Measurements from ENCODE around the gene LRIT3.

LRIT3 gene

GRCh38 chr4:109847896-109848442 is at the start of gene LRIT3:
LRIT3 (plus strand) TSS chr4:109848107; CDS start chr4:109848202, 95 bp downstream.
- DNase-seq, result no peak

- no peak for DNase-seq
Measured at GRCh38 chr4:109798866-109799265, 49.0 kb upstream of the LRIT3 start.

GRCh38 chr4:109801099-109801789 is 46.7 kb upstream of the LRIT3 start:
- no peak for DNase-seq

DNA sequence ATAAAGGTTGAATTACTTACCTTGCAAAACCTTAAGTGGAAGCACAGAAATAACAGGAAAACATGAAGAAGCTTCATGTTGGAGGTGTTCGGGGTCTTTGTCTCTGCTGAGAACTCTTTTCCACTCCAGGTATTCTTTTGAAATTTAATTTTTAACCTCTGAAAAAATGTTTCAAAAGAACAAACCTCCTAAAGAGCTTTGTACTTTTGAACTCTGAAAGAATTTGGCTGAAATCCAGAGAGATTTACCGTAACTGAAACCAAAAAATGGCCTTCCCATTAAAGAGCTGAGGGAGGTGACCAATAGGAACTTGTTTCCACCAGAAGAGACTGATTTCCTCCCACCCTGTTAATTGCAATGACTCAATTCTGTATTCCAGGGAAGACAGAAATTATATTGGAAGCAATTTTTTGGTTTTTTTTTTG is 46.0 kb upstream of the LRIT3 start, which contains the start of gene CFI:
CFI (minus strand) TSS at position 105 of the 425 bp plus-strand sequence; CDS start at position 77, 28 bp downstream.
- DNase-seq, result no peak

DNA sequence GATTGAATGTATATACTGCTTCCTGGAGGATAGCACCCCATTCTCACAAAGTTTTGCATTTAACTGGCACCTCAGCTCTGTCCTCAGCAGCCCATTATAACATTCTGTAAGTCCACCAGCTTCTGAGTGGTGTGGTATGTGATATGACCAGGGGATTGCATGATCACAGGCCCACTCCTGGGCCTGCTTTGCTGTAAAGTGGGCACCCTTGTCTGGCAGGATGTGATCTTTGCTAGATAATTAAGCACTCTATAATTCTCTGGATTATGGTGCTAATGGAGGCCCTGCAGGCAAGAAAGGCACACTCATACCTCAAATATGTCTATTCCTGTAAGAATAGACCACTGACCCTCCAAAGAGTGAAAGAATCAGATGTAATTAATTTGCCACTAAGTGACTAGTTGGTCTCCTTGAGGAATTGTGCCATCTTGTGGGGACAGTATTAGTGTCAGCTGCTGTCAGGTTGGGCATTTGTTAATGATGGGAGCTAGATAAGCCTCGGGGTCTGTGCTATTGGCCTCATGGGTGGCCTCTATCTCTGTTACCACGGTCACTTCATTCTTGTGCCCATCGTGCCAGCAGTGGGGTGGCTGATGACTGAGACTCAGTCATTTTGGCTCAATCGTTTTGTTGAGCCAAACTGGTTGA is 43.9 kb upstream of the LRIT3 start:
- no peak for DNase-seq

DNA sequence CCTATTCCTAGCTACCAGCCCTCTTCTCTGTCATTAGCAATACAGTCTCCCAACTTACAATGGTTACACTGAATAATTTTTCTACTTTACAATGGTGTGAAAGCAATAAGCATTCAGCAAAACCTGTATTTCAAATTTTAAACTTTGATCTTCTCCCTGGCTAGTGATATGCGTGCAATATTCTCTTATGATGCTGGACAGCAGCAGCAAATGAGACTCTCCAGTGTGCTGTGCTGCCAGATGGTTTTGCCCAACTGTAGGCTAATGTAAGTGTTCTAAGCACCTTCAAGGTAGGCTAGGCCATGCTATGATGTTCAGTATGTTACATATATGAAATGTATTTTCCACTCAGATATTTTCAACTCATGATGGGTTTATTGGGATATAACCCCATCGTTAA is 38.3 kb upstream of the LRIT3 start:
- DNase-seq, result no peak

- DNase-seq, result no peak
Measured at GRCh38 chr4:109810552-109811387, 37.1 kb upstream of the LRIT3 start.

GRCh38 chr4:109811707-109812106 is 36.2 kb upstream of the LRIT3 start:
- DNase-seq, result no peak

DNA sequence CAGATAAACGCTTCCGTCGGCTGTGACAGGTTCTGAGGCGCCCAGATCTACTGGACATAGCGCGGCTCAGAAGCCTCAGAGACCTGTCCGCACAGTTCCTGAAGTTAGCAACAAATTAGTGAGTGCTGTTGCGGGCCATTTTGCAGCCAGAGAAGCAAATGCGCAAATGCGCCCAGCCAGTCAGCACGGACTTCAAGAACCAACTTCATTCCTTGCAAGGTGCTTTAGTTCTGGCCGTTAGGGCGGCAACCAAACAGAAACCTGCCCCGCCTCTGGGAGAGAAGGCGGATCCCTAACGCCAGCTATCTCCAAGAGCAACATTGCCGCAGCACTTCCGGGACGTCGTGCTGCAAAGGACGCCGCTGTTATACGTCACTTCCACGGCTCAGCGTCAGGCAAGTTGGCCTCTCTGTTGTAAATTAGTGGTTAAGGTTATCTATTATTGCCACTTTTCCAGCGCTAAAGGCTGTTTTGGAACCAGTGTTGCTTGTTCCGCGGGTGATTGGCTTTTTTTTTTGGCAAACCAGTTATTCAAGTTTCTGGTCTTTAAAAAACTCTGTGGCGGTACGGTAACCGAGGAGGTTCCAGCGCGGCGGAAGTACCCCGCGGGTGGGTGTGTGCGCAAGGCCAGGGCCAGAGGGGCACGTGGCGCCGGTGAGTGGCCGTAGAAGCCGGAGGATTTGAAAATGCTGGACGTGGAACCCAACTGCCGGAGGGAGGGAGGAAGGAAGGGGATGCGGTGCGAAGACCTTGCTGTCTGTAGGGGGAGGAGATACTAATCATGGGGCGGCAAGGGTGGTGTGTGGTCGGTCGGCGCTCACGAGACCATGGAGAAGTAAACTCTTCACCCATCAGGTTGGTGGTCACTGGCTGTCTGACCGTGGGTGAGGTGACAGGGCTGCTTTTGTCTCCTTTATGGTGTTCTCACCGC is 32.5 kb upstream of the LRIT3 start, which contains the start of gene GAR1:
GAR1 (plus strand) TSS at position 612 of the 931 bp plus-strand sequence. CDS start 403 bp downstream, outside the sequence.
- DNase-seq, result peak; percentile 66

DNA sequence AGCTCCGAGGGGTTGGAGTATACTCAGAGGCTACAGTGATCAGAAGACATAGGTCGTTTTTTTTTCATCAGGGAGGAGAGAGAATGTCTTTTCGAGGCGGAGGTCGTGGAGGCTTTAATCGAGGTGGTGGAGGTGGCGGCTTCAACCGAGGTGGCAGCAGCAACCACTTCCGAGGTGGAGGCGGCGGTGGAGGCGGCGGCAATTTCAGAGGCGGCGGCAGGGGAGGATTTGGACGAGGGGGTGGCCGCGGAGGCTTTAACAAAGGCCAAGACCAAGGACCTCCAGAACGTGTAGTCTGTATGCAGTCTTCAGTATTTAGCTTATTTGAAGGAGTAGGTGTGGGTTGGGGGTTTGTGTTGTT is 31.8 kb upstream of the LRIT3 start:
- no peak for DNase-seq

DNA sequence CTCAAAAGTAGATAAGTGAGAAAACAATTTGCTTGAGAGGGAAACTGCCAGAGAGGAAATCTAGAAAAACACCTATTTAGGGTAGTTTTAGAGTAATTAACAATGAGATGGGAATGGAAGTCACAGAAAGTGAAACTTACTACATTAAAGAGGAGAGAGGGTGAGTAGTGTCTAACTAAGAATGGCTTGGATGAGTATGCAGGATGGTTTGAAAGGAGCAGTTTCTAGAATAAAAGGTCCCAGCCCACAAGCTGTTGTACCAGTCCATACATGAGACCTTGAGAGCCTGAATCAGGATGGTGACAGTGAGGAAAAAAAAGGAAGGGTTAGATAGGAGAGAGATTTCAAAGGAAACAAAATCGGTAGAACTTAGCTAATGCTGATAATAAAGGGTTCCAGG is 31.0 kb upstream of the LRIT3 start:
- DNase-seq, result no peak

- DNase-seq, result no peak
Measured at GRCh38 chr4:109818268-109818667, 29.6 kb upstream of the LRIT3 start.

DNA sequence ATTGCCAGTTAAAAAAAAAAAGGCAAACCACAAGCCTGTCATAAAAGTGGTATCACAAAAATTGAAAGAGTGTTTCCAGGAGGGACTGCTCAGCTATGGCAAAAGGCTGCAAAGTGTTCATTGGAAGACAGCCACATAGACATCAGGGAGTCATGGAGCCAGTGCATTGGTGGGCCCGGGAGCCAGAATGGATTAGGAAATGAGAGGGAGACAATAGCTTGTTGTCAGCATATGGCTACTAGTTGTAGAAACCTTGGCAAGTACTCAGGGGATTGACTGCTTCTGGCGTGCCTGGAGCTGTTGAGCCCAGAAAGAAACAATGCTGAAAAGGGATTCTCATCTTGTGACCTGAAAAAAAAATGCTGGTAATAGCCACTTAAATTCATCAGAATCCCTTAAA is 27.3 kb upstream of the LRIT3 start:
- DNase-seq, result no peak

GRCh38 chr4:109821185-109821584 is 26.7 kb upstream of the LRIT3 start:
- DNase-seq, result no peak

GRCh38 chr4:109826719-109827118 is 21.2 kb upstream of the LRIT3 start:
- DNase-seq, result no peak

DNA sequence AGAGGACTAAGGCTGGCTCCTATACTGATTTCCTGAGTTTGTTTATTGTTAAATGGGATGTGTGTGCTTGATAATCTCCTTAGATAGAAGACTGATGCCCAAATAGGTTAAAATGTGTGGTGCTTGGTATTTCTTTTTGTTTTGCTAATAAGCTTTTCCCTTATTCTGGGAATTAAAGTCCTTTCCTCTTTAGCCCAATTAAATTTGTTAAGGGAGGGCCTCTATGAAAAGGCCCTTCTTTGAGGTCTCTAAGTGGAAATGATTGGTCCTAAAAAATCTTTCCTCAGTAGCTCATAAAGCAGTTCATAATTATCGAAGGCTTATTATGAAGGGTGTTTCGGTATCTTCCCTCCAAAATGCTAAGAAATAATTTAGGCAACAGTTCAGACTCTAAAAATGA is 20.2 kb upstream of the LRIT3 start, which contains the start of gene RRH:
RRH (plus strand) TSS at position 301 of the 400 bp plus-strand sequence; CDS start at position 357, 56 bp downstream.
- no peak for DNase-seq

DNA sequence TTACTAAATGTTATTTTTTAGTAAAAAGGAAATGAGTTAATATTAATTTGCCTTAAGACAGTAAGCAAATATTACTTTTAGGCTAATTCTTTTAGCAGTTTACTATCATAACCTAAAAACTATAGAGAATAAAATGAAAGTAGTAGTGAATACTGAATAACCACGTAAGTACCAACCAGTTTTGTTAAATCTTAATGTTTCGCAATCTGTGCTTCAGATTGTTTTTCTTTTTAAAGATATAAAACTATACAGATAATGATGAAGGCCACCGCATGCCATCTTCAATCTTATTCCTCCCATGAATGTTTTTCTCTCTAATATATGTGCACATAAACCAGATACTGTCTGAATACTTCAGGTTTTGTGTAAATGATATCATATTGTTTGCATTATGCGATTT is 14.2 kb upstream of the LRIT3 start:
- DNase-seq, result no peak

DNA sequence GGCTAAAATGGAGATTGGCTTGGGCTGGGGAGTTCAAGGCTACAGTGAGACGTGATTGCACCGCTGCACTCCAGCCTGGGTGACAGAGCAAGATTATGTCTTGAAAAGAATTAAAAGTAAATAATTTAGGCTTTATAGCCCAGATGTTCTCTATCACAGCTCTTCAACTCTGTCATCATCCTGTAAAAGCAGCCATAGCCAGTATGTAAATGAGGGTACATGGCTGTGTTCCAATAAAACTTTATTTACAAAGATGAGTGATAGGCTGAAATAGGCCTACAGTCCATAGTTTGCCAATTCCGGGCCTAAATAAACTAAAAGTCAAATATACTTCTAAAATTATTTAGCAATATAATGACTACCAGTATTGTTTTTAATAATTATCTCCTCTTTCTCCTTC is 10.9 kb upstream of the LRIT3 start:
- DNase-seq, result no peak

DNA sequence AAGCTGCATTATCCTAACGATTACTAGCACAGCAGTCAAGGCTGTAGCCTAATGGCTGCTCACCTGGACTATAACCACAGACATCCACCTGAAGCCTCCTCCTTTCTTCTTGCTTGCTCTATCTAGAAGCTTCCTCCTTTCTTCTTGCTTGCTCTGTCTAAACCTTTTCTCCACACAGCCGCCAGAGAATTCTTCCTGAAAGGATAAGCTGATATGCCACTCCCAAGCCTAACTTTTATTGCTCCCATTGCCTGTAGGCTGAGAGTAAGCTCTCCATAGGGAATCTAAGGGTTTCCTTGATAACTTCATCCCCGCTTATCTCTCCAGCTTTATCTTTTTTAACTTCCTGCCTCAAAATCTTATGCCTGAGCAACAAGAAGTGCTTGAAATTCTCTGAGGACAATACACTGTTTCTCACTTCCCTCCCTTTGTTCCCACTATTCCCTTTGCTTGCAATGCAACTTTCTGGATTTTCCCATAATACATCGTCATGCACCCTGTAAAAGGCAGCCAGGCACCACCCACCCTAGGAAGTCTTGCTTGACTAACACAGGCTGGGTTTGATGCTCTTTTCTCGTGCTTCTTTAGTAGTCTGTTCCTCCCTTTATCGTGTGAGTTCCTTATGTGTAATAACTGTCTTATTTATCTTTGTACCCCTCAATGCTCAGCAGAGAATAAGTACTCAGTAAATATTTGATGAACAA is 1.4 kb upstream of the LRIT3 start:
- DNase-seq, result no peak

- DNase-seq, result no peak
Measured at GRCh38 chr4:109848501-109848900, 594 bp downstream of the LRIT3 start.

DNA sequence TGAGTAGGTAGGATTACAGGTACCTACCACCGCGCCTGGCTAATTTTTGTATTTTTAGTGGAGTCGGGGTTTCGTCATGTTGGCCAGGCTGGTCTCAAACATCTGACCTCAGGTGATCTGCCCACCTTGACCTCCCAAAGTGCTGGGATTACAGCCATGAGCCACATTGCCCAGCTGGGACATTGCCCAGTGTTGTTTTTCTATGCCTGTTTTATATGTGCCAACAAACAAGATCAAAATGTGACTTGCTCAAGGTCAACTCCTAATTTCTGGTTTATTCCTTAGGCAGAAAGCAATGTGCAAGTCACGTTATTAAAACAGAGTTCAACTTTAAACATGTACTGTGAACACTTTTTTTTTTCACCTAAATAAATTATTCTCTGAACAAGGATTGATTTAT is 2.7 kb downstream of the LRIT3 start:
- no peak for DNase-seq
